H1 (cell line): ENCODE measurements around the gene KSR2. TPM values are rescaled to one million over a fixed set of nuclear protein-coding genes. Genes with fewer than 3 reads are reported as not detected.

Experiments
- CTCF ChIA-PET: fragments of 300-600 bp; sonication (Branson Sonifier 250); formaldehyde crosslinking; loops from one replicate; lab custom pipeline; 2021; ENCODE audit not compliant: partially characterized antibody; lab: Charles Lee
- POLR2A ChIA-PET: fragments of 300-600 bp; sonication (Branson Sonifier 250); formaldehyde crosslinking; loops from one replicate; lab custom pipeline; 2021; ENCODE audit warnings: inconsistent platforms; ENCODE audit not compliant: partially characterized antibody; lab: Charles Lee
- DNase-seq, 2 experiments: peaks; one replicate each; pipeline versions ENCODE4 v3.0.0 to v3.0.0-alpha.2; 2010 to 2022; ENCODE audit warnings: low spot score in 2 of 2, low read depth in 1 of 2, mixed read lengths in 1 of 2
- FAIRE-seq: peaks from 2 replicates; lab custom pipeline; 2011; peaks lifted over from hg19 to GRCh38; lab: Jason Lieb, UNC
- H2AFZ ChIP-seq: 2 replicates; pipeline ENCODE4 v1.8.1; 2012; ENCODE audit warnings: low read length, inconsistent platforms
- H2AK5ac ChIP-seq: 2 replicates; pipeline ENCODE4 v1.6.1; 2013; ENCODE audit warnings: low read depth, low read length
- H2BK120ac ChIP-seq: replicated peaks from 2 replicates; pipeline ENCODE3; 2013; ENCODE audit warnings: low read depth, low read length, inconsistent platforms
- H2BK12ac ChIP-seq: 2 replicates; pipeline ENCODE4 v1.6.1; 2013; ENCODE audit warnings: low read depth, low read length
- H2BK15ac ChIP-seq: 2 replicates; pipeline ENCODE4 v1.6.1; 2013; ENCODE audit warnings: low read length
- H2BK20ac ChIP-seq: 2 replicates; pipeline ENCODE4 v1.6.1; 2013; ENCODE audit warnings: low read length
- H2BK5ac ChIP-seq: 2 replicates; pipeline ENCODE4 v1.6.1; 2013; ENCODE audit warnings: low read depth, low read length
- H3K14ac ChIP-seq: 2 replicates; pipeline ENCODE4 v1.6.1; 2013; ENCODE audit warnings: inconsistent platforms; ENCODE audit not compliant: insufficient read length
- H3K18ac ChIP-seq: 2 replicates; pipeline ENCODE4 v1.6.1; 2013; ENCODE audit warnings: low read length; ENCODE audit errors: extremely low read depth
- H3K23ac ChIP-seq: 2 replicates; pipeline ENCODE4 v1.6.1; 2013; ENCODE audit warnings: inconsistent platforms; ENCODE audit not compliant: insufficient read length
- H3K23me2 ChIP-seq: 2 replicates; pipeline ENCODE4 v1.6.1; 2013; ENCODE audit warnings: low read depth, low read length
- H3K27ac ChIP-seq: 2 replicates; pipeline ENCODE4 v1.6.1; 2011; ENCODE audit warnings: low read depth, low read length, inconsistent platforms
- H3K27me3 ChIP-seq, 4 experiments: replicated peaks in 1 of 4; 1 replicate in 1 of 4; 2 replicates in 3 of 4; pipeline versions ENCODE4 v1.6.1 to v1.8.1; 2011 to 2013; ENCODE audit warnings: low read length in 3 of 4, mild to moderate bottlenecking in 3 of 4, inconsistent platforms in 2 of 4, mixed read lengths in 2 of 4, moderate library complexity in 1 of 4; ENCODE audit not compliant: control insufficient read depth in 3 of 4, insufficient read depth in 3 of 4; ENCODE audit errors: extremely low read depth in 1 of 4
- H3K36me3 ChIP-seq, 4 experiments: 2 replicates each; pipeline versions ENCODE4 v1.6.1 to v1.8.1; 2011 to 2013; ENCODE audit warnings: mild to moderate bottlenecking in 4 of 4, low read length in 3 of 4, moderate library complexity in 2 of 4, control low read depth in 1 of 4, inconsistent platforms in 1 of 4; ENCODE audit not compliant: insufficient read depth in 4 of 4, control insufficient read depth in 2 of 4
- H3K4ac ChIP-seq: replicated peaks from 2 replicates; pipeline ENCODE3; 2013; ENCODE audit warnings: low read length, low read depth, mixed read lengths, inconsistent platforms; ENCODE audit not compliant: insufficient read length
- H3K4me1 ChIP-seq, 4 experiments: replicated peaks in 1 of 4; 1 replicate in 1 of 4; 2 replicates in 3 of 4; pipeline versions ENCODE4 v1.6.1 to v1.8.1; 2011 to 2013; ENCODE audit warnings: low read length in 3 of 4, inconsistent platforms in 2 of 4, mixed read lengths in 1 of 4; ENCODE audit not compliant: insufficient read depth in 4 of 4, control insufficient read depth in 3 of 4
- H3K4me2 ChIP-seq, 2 experiments: 2 replicates each; pipeline versions ENCODE4 v1.6.1 to v1.8.1; 2011 to 2013; ENCODE audit warnings: low read depth in 2 of 2, low read length in 2 of 2, control low read depth in 1 of 2, inconsistent platforms in 1 of 2, mild to moderate bottlenecking in 1 of 2; ENCODE audit not compliant: insufficient read depth in 1 of 2
- H3K4me3 ChIP-seq, 4 experiments: fragments of 200-600, 300-600 bp in 1 of 4; sonication (generic), shearing (Covaris generic), sonication (Bioruptor Twin) in 1 of 4; 2 replicates each; pipeline versions ENCODE4 v1.5.1 to v1.8.1; 2011 to 2016; ENCODE audit warnings: low read length in 4 of 4, low read depth in 3 of 4, control low read depth in 2 of 4, inconsistent platforms in 2 of 4, mild to moderate bottlenecking in 2 of 4, mixed read lengths in 1 of 4, moderate library complexity in 1 of 4; ENCODE audit not compliant: insufficient read depth in 2 of 4; ENCODE audit errors: extremely low read depth in 1 of 4
- H3K56ac ChIP-seq: replicated peaks from 2 replicates; pipeline ENCODE3; 2013; ENCODE audit warnings: low read depth, mild to moderate bottlenecking, mixed read lengths, low read length, inconsistent platforms; ENCODE audit not compliant: insufficient read length
- H3K79me1 ChIP-seq: 2 replicates; pipeline ENCODE4 v1.6.1; 2013; ENCODE audit warnings: low read depth, low read length, control low read depth
- H3K79me2 ChIP-seq, 2 experiments: 2 replicates each; pipeline versions ENCODE4 v1.6.1 to v1.8.1; 2012 to 2013; ENCODE audit warnings: low read length in 2 of 2, mild to moderate bottlenecking in 2 of 2, inconsistent platforms in 1 of 2; ENCODE audit not compliant: insufficient read depth in 2 of 2, control insufficient read depth in 1 of 2
- H3K9ac ChIP-seq, 4 experiments: replicated peaks in 1 of 4; 1 replicate in 1 of 4; 2 replicates in 3 of 4; pipeline versions ENCODE4 v1.6.1 to v1.8.1; 2011 to 2013; ENCODE audit warnings: low read depth in 3 of 4, low read length in 3 of 4, control low read depth in 2 of 4, mild to moderate bottlenecking in 2 of 4, moderate library complexity in 2 of 4, inconsistent platforms in 1 of 4; ENCODE audit errors: extremely low read depth in 1 of 4
- H3K9me3 ChIP-seq, 2 experiments: 2 replicates each; pipeline versions ENCODE4 v1.6.1 to v1.8.1; 2012 to 2013; ENCODE audit warnings: mild to moderate bottlenecking in 2 of 2, moderate library complexity in 2 of 2, control low read depth in 1 of 2, inconsistent platforms in 1 of 2, low read depth in 1 of 2, low read length in 1 of 2, mixed read lengths in 1 of 2; ENCODE audit not compliant: insufficient read depth in 2 of 2
- H4K20me1 ChIP-seq, 2 experiments: replicated peaks in 1 of 2; 2 replicates each; pipeline versions ENCODE3 to v1.8.1; 2011 to 2013; ENCODE audit warnings: inconsistent platforms in 2 of 2, low read length in 2 of 2, mild to moderate bottlenecking in 1 of 2; ENCODE audit not compliant: insufficient read depth in 2 of 2, control insufficient read depth in 1 of 2
- H4K5ac ChIP-seq: 2 replicates; pipeline ENCODE4 v1.6.1; 2013; ENCODE audit warnings: low read length, low read depth, mixed read lengths, inconsistent platforms; ENCODE audit not compliant: insufficient read length
- H4K8ac ChIP-seq: 2 replicates; pipeline ENCODE4 v1.8.0; 2013; ENCODE audit warnings: mild to moderate bottlenecking, moderate library complexity, low read length, inconsistent platforms; ENCODE audit not compliant: insufficient read depth; ENCODE audit errors: extremely low read depth
- H4K91ac ChIP-seq: replicated peaks from 2 replicates; pipeline ENCODE3; 2013; ENCODE audit warnings: low read length, mixed read lengths, inconsistent platforms; ENCODE audit not compliant: insufficient read length
- ASH2L ChIP-seq: fragments of 200-600, 300-600 bp; sonication (generic); IDR thresholded peaks from one replicate; pipeline ENCODE4 v1.7.1; 2017; ENCODE audit warnings: low read length
- ATF2 ChIP-seq: IDR thresholded peaks from 2 replicates; pipeline ENCODE4 v1.6.1; 2012; ENCODE audit warnings: low read length, inconsistent platforms
- CEBPB ChIP-seq: IDR thresholded peaks from 2 replicates; pipeline ENCODE4 v1.6.1; 2012; ENCODE audit warnings: low read depth, low read length
- CHD1 ChIP-seq: IDR thresholded peaks from 2 replicates; pipeline ENCODE4 v1.6.1; 2012; ENCODE audit warnings: low read depth, low read length, improper control_type of control experiment
- FOSL1 ChIP-seq: IDR thresholded peaks from 2 replicates; pipeline ENCODE4 v1.6.1; 2011; ENCODE audit warnings: mild to moderate bottlenecking, low read depth, low read length, moderate library complexity; ENCODE audit not compliant: insufficient read depth
- MAX ChIP-seq: IDR thresholded peaks from 2 replicates; pipeline ENCODE4 v1.6.1; 2012; ENCODE audit warnings: inconsistent platforms
- RBBP5 ChIP-seq: IDR thresholded peaks from 2 replicates; pipeline ENCODE4 v1.7.1; 2012; ENCODE audit warnings: low read depth, mild to moderate bottlenecking, inconsistent platforms, low read length, moderate library complexity, borderline replicate concordance
- SIN3A ChIP-seq, 2 experiments: IDR thresholded peaks in 1 of 2; conservative IDR thresholded peaks in 1 of 2; 2 replicates each; pipeline ENCODE4 v1.6.1; 2011 to 2012; ENCODE audit warnings: low read length in 2 of 2, improper control_type of control experiment in 1 of 2, low read depth in 1 of 2, mild to moderate bottlenecking in 1 of 2
- SP4 ChIP-seq: IDR thresholded peaks from 2 replicates; pipeline ENCODE4 v1.6.1; 2012; ENCODE audit warnings: low read length, inconsistent platforms
- TAF1 ChIP-seq: IDR thresholded peaks from 2 replicates; pipeline ENCODE4 v1.6.1; 2011; ENCODE audit warnings: mild to moderate bottlenecking, low read depth, low read length
- TBP ChIP-seq: IDR thresholded peaks from 2 replicates; pipeline ENCODE4 v1.6.1; 2011; ENCODE audit warnings: low read depth, low read length, improper control_type of control experiment
- WGBS, 2 experiments: shearing (Covaris generic) in 1 of 2; methylation state at CpG; one replicate each; pipeline versions ENCODE4 v1.1.6 to v1.1.7; 2013 to 2015; ENCODE audit warnings: low lambda C conversion rate in 2 of 2, mixed read lengths in 2 of 2, inconsistent platforms in 1 of 2, low coverage in 1 of 2, missing lambda C conversion rate in 1 of 2; ENCODE audit not compliant: insufficient replicate concordance in 2 of 2, insufficient coverage in 1 of 2, insufficient read length in 1 of 2; ENCODE audit errors: extremely low coverage in 1 of 2, missing lambda C conversion rate in 1 of 2; 5-methylcytosine and 5-hydroxymethylcytosine counted together
- polyA plus RNA-seq, 7 experiments: library from polyadenylated mRNA; depleted of rRNA in 3 of 7; stranded (reverse) in 5 of 7; unstranded in 2 of 7; fragments of >200 nt in 5 of 7; fragments of 200-250 nt in 2 of 7; gene quantifications; 1 replicate in 5 of 7; 2 replicates in 1 of 7; 4 replicates in 1 of 7; pipeline versions ENCODE4 v1.2.1 to v1.2.3, GENCODE V29; 2011 to 2013; ENCODE audit warnings: missing spikeins in 2 of 7, mixed read lengths in 2 of 7
- total RNA-seq: library from RNA; stranded (reverse); fragmentation: NEBNext Ultra II Directional; extraction: Animal tissue kit (Norgen Biotek cat#: 25700); gene quantifications from 2 replicates; pipeline ENCODE4 v1.2.1, GENCODE V29; 2021

Gene KSR2
- total and polyA plus RNA-seq, 2 of the 8 experiments (the other 6 are each of a cell fraction or from before 2014, with no cell fraction given) = 0.74 to 2.2 TPM

- Histone ChIP-seq H3K56ac (no peak overlapping the region), H3K23me2 (no peaks in the 10 kb centered on the region), H3K79me1 (no peaks in the 10 kb centered on the region), H3K79me2 (no peaks in the 10 kb centered on the region)
- FAIRE-seq (no peak), DNase-seq (no peak)
- TF ChIP-seq MAX = no peak
- no peak for TF ChIP-seq RBBP5
- no peak for TF ChIP-seq TBP
- no peak for TF ChIP-seq ASH2L
- TF ChIP-seq SIN3A (conservative IDR thresholded peaks at IDR 0.05 in 1 of 2, IDR thresholded peaks at IDR 0.05 in 1 of 2; ENCODE audit: low read depth in 1 of 2, low read length in 2 of 2) = no peak
- no peak for TF ChIP-seq SP4
- TF ChIP-seq CHD1 = no peak
- no peak for TF ChIP-seq ATF2
- TF ChIP-seq FOSL1 = no peak
- no peak for TF ChIP-seq TAF1
- TF ChIP-seq CEBPB = no peak
- TF ChIP-seq, all 59 proteins: peak for 0
- H3K18ac ChIP-seq = no peak overlapping the region
- no peak overlapping the region for H3K27ac ChIP-seq
- H2BK120ac ChIP-seq = no peak overlapping the region
- WGBS, 2 experiments = 86% methylated on average over 7 of the region's 7 CpGs; no CpG with 5 or more reads in 1 of the 2 experiments
- no peak overlapping the region for H3K4me3 ChIP-seq
- peaks cover 0 to 2% (median under 1%) of the 10 kb centered on the region in 4 experiments; a peak in 1 of 7 replicates for H3K4me1 ChIP-seq
- H3K23ac ChIP-seq = no peak overlapping the region
- no peak overlapping the region for H2BK15ac ChIP-seq
- H2BK20ac ChIP-seq = no peak overlapping the region
- H3K9me3 ChIP-seq = peaks cover 2 to 5% of the 10 kb centered on the region in 2 experiments; a peak in 1 of 4 replicates
- H2AFZ ChIP-seq = no peak overlapping the region
- no peak overlapping the region for H2BK12ac ChIP-seq
- CTCF ChIA-PET = interaction anchor here (1.1 to 4.0 kb wide), 4 partner anchors 30 to 208 kb away, joined by 3 to 16 read pairs (median 9); no protein-coding TSS in a partner anchor
- H3K9ac ChIP-seq = no peak overlapping the region
- H3K36me3 ChIP-seq = no peaks in the 10 kb centered on the region
- H3K27me3 ChIP-seq = no peaks in the 10 kb centered on the region
- no peak overlapping the region for H2AK5ac ChIP-seq
- no peak overlapping the region for H3K4ac ChIP-seq
- H4K20me1 ChIP-seq = no peaks in the 10 kb centered on the region
- H4K91ac ChIP-seq = no peak overlapping the region
- no peak overlapping the region for H3K14ac ChIP-seq
- H2BK5ac ChIP-seq = no peak overlapping the region
- no peak overlapping the region for H4K8ac ChIP-seq
- POLR2A ChIA-PET = interaction anchor here (1.1 kb wide), 1 partner anchor 13 kb away, joined by 3 read pairs; no protein-coding TSS in a partner anchor
- no peak overlapping the region for H3K4me2 ChIP-seq
- no peak overlapping the region for H4K5ac ChIP-seq
These were observed 326.9 kb downstream of the KSR2 start for GRCh38 chr12:117641885-117642284.
